HG03442 (cell line): Measurements from ENCODE around the gene EDARADD.
"Not testable (repeated sequence)": the region's sequence is repeated elsewhere in the genome, so short reads cannot be mapped to it uniquely, and the experiment has no call there.

Source experiments
- ATAC-seq: cut with Tn5 transposase; IDR thresholded peaks from one replicate; pipeline ENCODE4 v1.9.1; 2021; ENCODE audit warnings: mild to moderate bottlenecking, moderate library complexity; ENCODE audit not compliant: unreplicated experiment

EDARADD gene

GRCh38 chr1:236393681-236394481 lies at the start of gene EDARADD:
EDARADD (plus strand) TSS chr1:236394286; CDS start chr1:236394445, 159 bp downstream.
- no peak for ATAC-seq

GRCh38 chr1:236345728-236346127 lies 48.4 kb upstream of the EDARADD start:
- no peak for ATAC-seq

GRCh38 chr1:236348071-236348470 lies 46.0 kb upstream of the EDARADD start:
- no peak for ATAC-seq

- no peak for ATAC-seq
Measured at GRCh38 chr1:236350308-236350707, 43.8 kb upstream of the EDARADD start.

GRCh38 chr1:236351875-236352573 lies 42.1 kb upstream of the EDARADD start:
- no peak for ATAC-seq

GRCh38 chr1:236352747-236353146 lies 41.3 kb upstream of the EDARADD start:
- ATAC-seq = not testable (repeated sequence)

GRCh38 chr1:236353813-236354212 lies 40.3 kb upstream of the EDARADD start:
- no peak for ATAC-seq

GRCh38 chr1:236354330-236355147 lies 39.5 kb upstream of the EDARADD start:
- ATAC-seq = no peak

GRCh38 chr1:236356141-236356540 lies 37.9 kb upstream of the EDARADD start:
- ATAC-seq = no peak

GRCh38 chr1:236361909-236362590 lies 32.0 kb upstream of the EDARADD start:
- ATAC-seq = no peak

- no peak for ATAC-seq
Measured at GRCh38 chr1:236363237-236363636, 30.8 kb upstream of the EDARADD start.

- ATAC-seq = no peak
Measured at GRCh38 chr1:236365999-236366570, 28.0 kb upstream of the EDARADD start.

GRCh38 chr1:236366681-236367080 lies 27.4 kb upstream of the EDARADD start:
- not testable (repeated sequence) for ATAC-seq

GRCh38 chr1:236370420-236370819 lies 23.7 kb upstream of the EDARADD start:
- no peak for ATAC-seq

GRCh38 chr1:236371083-236371482 lies 23.0 kb upstream of the EDARADD start:
- ATAC-seq = no peak

- no peak for ATAC-seq
Measured at GRCh38 chr1:236377832-236378535, 16.1 kb upstream of the EDARADD start.

- no peak for ATAC-seq
Measured at GRCh38 chr1:236381565-236382158, 12.4 kb upstream of the EDARADD start.

- no peak for ATAC-seq
Measured at GRCh38 chr1:236388332-236388731, 5.8 kb upstream of the EDARADD start.

GRCh38 chr1:236389253-236389652 lies 4.8 kb upstream of the EDARADD start:
- ATAC-seq = no peak
